ENCODE measurements around the gene CYP11A1.

The CYP11A1 gene

GRCh38 chr15:74412159-74412558 lies 44.7 kb upstream of the CYP11A1 start:
- TF ChIP-seq, protein P1, sequence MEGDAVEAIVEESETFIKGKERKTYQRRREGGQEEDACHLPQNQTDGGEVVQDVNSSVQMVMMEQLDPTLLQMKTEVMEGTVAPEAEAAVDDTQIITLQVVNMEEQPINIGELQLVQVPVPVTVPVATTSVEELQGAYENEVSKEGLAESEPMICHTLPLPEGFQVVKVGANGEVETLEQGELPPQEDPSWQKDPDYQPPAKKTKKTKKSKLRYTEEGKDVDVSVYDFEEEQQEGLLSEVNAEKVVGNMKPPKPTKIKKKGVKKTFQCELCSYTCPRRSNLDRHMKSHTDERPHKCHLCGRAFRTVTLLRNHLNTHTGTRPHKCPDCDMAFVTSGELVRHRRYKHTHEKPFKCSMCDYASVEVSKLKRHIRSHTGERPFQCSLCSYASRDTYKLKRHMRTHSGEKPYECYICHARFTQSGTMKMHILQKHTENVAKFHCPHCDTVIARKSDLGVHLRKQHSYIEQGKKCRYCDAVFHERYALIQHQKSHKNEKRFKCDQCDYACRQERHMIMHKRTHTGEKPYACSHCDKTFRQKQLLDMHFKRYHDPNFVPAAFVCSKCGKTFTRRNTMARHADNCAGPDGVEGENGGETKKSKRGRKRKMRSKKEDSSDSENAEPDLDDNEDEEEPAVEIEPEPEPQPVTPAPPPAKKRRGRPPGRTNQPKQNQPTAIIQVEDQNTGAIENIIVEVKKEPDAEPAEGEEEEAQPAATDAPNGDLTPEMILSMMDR (IDR thresholded peaks at IDR 0.05; ENCODE audit: insufficient read depth, low read depth, low read length, missing control alignments) = no peak

DNA sequence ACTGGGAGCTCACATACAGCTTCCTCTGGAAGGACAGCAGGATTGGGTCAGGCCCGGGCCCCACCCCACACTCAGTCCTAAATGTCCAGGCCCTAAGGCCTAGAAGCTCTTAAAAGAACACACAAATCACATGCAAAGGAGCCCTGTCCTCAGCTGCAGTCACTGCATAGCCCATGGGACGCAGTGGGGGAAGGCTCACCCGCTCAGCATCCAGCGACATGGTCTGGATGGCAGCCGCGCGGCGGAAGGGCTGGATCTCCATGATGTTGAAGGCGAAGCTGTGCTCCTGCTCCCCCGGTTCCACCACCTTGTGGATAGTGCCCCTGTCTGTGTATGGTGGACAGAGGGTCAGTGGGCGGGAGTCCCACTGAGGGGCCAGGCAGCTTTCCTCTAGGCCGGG lies 44.2 kb upstream of the CYP11A1 start:
- no peak overlapping the region for H3K4me3 ChIP-seq (ENCODE audit: low read depth, low read length)
- TF ChIP-seq, protein P1 (IDR thresholded peaks at IDR 0.05; ENCODE audit: insufficient read depth, low read depth, low read length, missing control alignments) = no peak
- no peak for DNase-seq (ENCODE audit: low read depth)

More at GRCh38 chr15:74412159-74412558, 44.7 kb upstream of the CYP11A1 start:
- no peak overlapping the region for H3K4me3 ChIP-seq (ENCODE audit: low read depth, low read length)
- DNase-seq (ENCODE audit: low read depth) = no peak

DNA sequence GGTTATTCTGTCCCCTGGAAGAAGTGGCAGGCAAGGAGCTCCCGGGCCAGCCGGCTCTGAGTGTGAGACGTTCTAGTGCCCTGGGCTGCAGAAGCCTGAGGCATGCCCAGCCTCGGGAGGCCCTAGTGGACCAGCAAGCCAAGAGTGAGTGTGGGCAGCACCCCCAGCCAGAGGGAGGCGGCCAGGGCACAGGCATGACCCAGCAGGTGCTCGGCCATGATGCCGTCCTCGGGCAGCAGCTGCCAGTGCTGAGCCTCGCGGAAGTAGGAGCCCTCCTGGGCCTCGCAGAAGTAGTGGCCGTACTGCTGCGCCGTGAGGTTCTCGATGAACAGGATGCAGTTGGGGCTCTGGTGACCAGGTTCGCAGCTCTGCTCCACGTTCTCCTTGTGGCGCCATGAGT lies 43.1 kb upstream of the CYP11A1 start:
- no peak for DNase-seq (ENCODE audit: low read depth)
- TF ChIP-seq, protein P1 (IDR thresholded peaks at IDR 0.05; ENCODE audit: insufficient read depth, low read depth, low read length, missing control alignments) = no peak
- H3K4me3 ChIP-seq (ENCODE audit: low read depth, low read length) = no peak overlapping the region

GRCh38 chr15:74409225-74409624 lies 41.8 kb upstream of the CYP11A1 start:
- no peak for DNase-seq (ENCODE audit: low read depth)
- no peak overlapping the region for H3K4me3 ChIP-seq (ENCODE audit: low read depth, low read length)
- TF ChIP-seq, protein P1 (IDR thresholded peaks at IDR 0.05; ENCODE audit: insufficient read depth, low read depth, low read length, missing control alignments) = no peak

GRCh38 chr15:74408815-74409214 lies 41.4 kb upstream of the CYP11A1 start:
- TF ChIP-seq, protein P1 (IDR thresholded peaks at IDR 0.05; ENCODE audit: insufficient read depth, low read depth, low read length, missing control alignments) = no peak
- no peak overlapping the region for H3K4me3 ChIP-seq (ENCODE audit: low read depth, low read length)
- no peak for DNase-seq (ENCODE audit: low read depth)

DNA sequence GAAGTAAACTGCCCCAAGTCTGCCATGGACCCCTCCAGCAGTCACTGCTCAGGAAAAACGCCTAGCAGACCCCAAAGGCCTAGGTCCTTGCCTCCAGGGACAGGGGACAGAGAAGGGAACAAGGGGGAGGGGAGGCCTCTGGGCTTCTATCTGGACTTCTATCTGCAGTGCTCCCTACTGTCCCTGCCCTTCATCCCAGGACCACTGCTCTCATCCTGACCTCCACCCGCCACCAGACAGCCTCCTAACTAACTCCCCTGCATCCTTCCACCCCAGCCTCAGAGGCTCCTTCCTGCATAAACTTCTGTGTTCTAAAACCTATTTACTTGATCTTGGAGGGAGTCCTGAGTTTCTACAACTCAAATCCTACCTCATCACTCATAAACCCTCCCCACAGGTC lies 40.9 kb upstream of the CYP11A1 start:
- TF ChIP-seq, protein P1 (IDR thresholded peaks at IDR 0.05; ENCODE audit: insufficient read depth, low read depth, low read length, missing control alignments) = no peak
- no peak overlapping the region for H3K4me3 ChIP-seq (ENCODE audit: low read depth, low read length)
- no peak for DNase-seq (ENCODE audit: low read depth)

DNA sequence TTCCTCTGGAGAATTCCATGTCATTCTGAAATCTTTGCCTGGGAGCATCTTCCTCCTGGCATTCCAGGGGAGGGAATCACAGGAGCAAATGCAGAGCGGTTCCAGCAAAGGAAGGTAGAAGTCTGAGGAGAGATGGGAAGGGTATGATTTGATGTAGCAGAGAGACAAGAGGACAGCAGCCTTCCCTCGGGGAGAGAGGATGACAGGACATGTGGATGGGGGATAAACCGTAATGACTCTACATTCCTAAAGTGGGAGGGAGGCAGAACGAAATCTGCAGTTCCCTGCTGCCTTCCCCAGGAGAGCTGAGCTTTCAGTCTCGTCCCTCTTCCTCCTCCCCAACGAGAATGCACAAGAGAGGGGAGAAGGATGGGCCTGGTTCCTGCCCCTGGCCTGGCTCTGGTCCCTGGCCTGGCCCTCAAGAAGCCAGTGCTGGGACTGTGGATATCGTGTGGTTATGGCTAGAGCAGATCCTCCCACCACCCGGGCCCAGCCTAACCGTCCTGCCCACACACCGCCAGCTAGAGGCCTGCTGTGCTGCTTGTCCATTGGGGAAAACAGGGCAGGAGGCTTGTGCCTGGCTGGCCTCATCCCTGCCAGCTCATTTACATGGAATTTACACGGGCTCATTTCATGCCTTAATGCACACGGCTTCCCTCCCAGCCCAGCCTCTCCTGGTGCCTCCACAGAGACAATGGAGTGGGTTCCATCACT lies 39.7 kb upstream of the CYP11A1 start:
- TF ChIP-seq, protein P1 (IDR thresholded peaks at IDR 0.05; ENCODE audit: insufficient read depth, low read depth, low read length, missing control alignments) = no peak
- H3K4me3 ChIP-seq (ENCODE audit: low read depth, low read length) = no peak overlapping the region
- no peak for DNase-seq (ENCODE audit: low read depth)

Data from GM12865 (cell line).